ENCODE data around the gene TMEM11. TPM values are rescaled to one million over a fixed set of nuclear protein-coding genes. Genes with fewer than 3 reads are reported as not detected.

The TMEM11 gene
- total RNA-seq, 4 donors from 2014 or later = 16.2 to 27.6 (median 21.5) TPM

GRCh38 chr17:21201298-21201595 lies 12.7 kb downstream of the TMEM11 start:
- H3K27me3 ChIP-seq = no peaks in the 10 kb centered on the region
- H3K9me3 ChIP-seq = no peaks in the 10 kb centered on the region
- WGBS, 2 donors = 58 to 62% methylated on average over 5 of the region's 5 CpGs
- no peak overlapping the region for H3K27ac ChIP-seq
- TF ChIP-seq POLR2A (IDR thresholded peaks at IDR 0.05) = no peak
- TF ChIP-seq EP300 (IDR thresholded peaks at IDR 0.05) = no peak
- no peak for TF ChIP-seq CTCF (IDR thresholded peaks at IDR 0.05)
- no peak overlapping the region for H3K4me3 ChIP-seq
- peaks cover 0 to 34% (median 15%) of the 10 kb centered on the region in 3 donors for H3K36me3 ChIP-seq
- H3K4me1 ChIP-seq = peaks cover 0 to 46% (median 9%) of the 10 kb centered on the region in 4 donors
- no peak for DNase-seq (ENCODE audit: low spot score in 2 of 2)

- no peaks in the 10 kb centered on the region for H3K9me3 ChIP-seq
Measured at GRCh38 chr17:21200590-21201297, 13.2 kb downstream of the TMEM11 start.

GRCh38 chr17:21199856-21200255 lies 14.1 kb downstream of the TMEM11 start:
- no peak overlapping the region for H3K4me3 ChIP-seq
- TF ChIP-seq EP300 (IDR thresholded peaks at IDR 0.05) (no peak), POLR2A (IDR thresholded peaks at IDR 0.05) (no peak), CTCF (IDR thresholded peaks at IDR 0.05) (no peak)
- no peak overlapping the region for H3K27ac ChIP-seq
- H3K27me3 ChIP-seq = no peaks in the 10 kb centered on the region
- H3K36me3 ChIP-seq = peaks cover 0 to 40% (median 15%) of the 10 kb centered on the region in 3 donors
- peaks cover 0 to 48% (median 7%) of the 10 kb centered on the region in 4 donors for H3K4me1 ChIP-seq
- no peak for DNase-seq (ENCODE audit: low spot score in 2 of 2)
- WGBS, 2 donors = 41 to 63% methylated on average over 7 to 10 of the region's 10 CpGs
- no peaks in the 10 kb centered on the region for H3K9me3 ChIP-seq

More at GRCh38 chr17:21200590-21201297, 13.2 kb downstream of the TMEM11 start:
- Histone ChIP-seq H3K36me3 (peaks cover 0 to 35% (median 15%) of the 10 kb centered on the region in 3 donors), H3K27ac (no peak overlapping the region), H3K27me3 (no peaks in the 10 kb centered on the region), H3K4me1 (peaks cover 0 to 46% (median 9%) of the 10 kb centered on the region in 4 donors), H3K4me3 (no peak overlapping the region)
- TF ChIP-seq EP300 (IDR thresholded peaks at IDR 0.05) = no peak
- TF ChIP-seq CTCF (IDR thresholded peaks at IDR 0.05) = no peak
- no peak for TF ChIP-seq POLR2A (IDR thresholded peaks at IDR 0.05)
- no peak for DNase-seq (ENCODE audit: low spot score in 2 of 2)
- 80 to 83% methylated on average over 15 of the region's 15 CpGs for WGBS, 2 donors

- Histone ChIP-seq H3K4me3 (no peak overlapping the region), H3K27ac (no peak overlapping the region), H3K36me3 (peaks cover 0 to 40% (median 15%) of the 10 kb centered on the region in 3 donors), H3K9me3 (no peaks in the 10 kb centered on the region), H3K4me1 (peaks cover 0 to 48% (median 7%) of the 10 kb centered on the region in 4 donors), H3K27me3 (no peaks in the 10 kb centered on the region)
- DNase-seq (ENCODE audit: low spot score in 2 of 2) = no peak
- WGBS, 2 donors = 59 to 61% methylated on average over 8 to 9 of the region's 9 CpGs
- no peak for TF ChIP-seq CTCF (IDR thresholded peaks at IDR 0.05)
- no peak for TF ChIP-seq POLR2A (IDR thresholded peaks at IDR 0.05)
- no peak for TF ChIP-seq EP300 (IDR thresholded peaks at IDR 0.05)
Measured at GRCh38 chr17:21199311-21199710, 14.7 kb downstream of the TMEM11 start.

- DNase-seq (ENCODE audit: low spot score in 2 of 2) = no peak
- no peaks in the 10 kb centered on the region for H3K9me3 ChIP-seq
- no peak overlapping the region for H3K4me3 ChIP-seq
- TF ChIP-seq POLR2A (IDR thresholded peaks at IDR 0.05) (no peak), CTCF (IDR thresholded peaks at IDR 0.05) (no peak), EP300 (IDR thresholded peaks at IDR 0.05) (no peak)
- H3K27ac ChIP-seq = no peak overlapping the region
- WGBS, 2 donors = 94 to 96% methylated on average over 20 of the region's 20 CpGs
- H3K36me3 ChIP-seq = peaks cover 0 to 41% (median 15%) of the 10 kb centered on the region in 3 donors
- H3K4me1 ChIP-seq = peaks cover 0 to 55% (median 5%) of the 10 kb centered on the region in 4 donors
- H3K27me3 ChIP-seq = no peaks in the 10 kb centered on the region
Measured at GRCh38 chr17:21198411-21198810, 15.6 kb downstream of the TMEM11 start.
